Activated CD4-positive, alpha-beta T cell treated with anti-CD3 and anti-CD28 coated beads for 1 hour (primary cell): ENCODE measurements around the gene RBM18.

Experiments
- DNase-seq: peaks from one replicate; pipeline ENCODE4 v3.0.0-alpha.2; 2020

Gene RBM18

DNA sequence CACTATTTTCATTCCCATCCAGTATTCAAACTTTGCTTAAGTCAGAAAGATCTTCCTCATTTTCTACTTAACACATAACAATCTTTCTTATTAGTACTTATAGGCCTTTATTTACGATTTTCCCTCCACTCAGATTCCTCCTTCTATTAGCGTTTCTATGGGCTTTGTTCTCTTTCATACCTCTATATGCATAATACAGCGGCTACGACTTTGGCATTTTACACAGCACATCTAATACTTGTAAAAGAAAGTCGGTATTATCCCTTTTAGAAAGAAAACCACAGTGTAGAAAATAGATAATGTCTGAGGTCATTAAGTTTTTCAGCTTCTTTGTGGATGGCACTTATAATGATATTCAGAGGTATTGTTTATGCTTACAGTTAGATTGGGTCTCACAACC lies 8.4 kb downstream of the RBM18 start:
- no peak for DNase-seq

DNA sequence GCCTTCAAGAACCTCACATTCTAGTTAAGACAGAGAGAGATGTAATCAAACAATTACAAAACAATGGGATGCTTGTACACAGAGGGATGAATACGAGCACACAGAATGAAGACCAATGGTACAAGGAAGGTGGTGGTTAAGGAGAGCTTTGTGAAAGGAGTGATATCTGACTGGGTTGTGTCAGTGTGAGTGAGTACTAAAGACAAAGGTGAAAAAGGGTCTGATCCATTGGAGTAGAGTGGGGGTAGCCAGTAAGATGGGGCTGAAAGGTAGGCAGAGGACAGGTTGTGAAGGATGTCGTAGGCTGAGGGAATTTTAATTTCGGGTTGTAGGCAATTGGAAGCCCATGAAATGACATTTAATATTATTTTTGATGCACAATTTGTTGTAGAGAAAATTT lies 9.9 kb downstream of the RBM18 start:
- no peak for DNase-seq

DNA sequence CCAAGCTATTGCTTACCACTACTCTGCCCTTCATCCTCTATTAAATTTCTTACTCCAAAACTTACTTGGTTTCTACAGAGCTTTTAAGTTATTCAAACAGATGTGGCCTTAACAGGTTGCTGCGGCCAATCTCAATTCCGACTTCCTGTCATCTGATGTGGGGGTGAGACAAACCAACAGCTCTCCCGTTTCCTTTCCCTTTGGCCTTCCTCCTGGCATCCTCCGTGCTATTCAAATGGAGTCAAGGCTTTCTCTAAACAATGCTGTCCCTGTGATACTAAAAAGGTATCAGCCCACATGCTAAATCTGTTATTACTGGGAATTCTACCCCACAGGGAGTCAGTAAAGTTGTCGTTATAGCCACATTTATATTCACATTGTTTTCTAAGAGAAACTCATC lies 11.8 kb downstream of the RBM18 start:
- no peak for DNase-seq

DNA sequence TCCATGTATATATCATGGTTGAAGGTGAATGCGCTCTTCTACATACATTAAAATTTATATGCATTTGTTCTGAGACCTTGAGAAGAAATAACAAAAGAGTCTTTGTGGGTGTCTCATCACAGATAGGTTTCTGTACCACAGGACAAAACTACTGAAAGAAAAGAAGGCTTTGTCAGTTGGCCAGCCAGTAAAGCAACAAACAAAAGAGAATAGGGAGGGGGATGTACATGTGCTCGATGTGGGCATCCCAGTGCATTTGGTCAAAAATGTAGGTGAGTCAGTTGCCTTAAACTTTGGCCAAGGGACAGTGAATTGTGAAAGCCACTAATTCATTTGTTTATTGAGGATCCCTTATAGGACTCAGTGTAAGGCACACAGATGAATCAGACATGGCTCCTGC lies 13.3 kb downstream of the RBM18 start:
- no peak for DNase-seq

DNA sequence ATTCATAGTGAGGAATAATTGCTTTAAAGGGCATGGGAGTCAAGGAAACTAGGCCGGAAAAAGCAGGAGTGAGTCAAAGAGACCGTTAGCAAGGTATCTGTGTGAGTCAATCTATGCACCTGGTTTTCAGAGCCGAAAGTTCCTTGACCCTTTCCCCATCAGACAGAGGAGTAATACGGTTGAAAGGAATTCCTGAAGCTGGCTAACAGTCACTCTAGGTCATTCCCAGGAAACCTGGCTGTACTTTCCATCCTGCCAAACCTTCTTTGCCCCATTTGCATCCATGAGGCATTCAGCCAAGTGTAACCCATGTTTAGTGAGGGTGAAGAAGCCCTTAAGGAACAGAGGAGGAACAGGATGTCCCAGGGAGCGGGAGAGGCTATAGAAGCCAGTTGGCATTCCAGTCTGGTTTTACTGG lies 16.2 kb downstream of the RBM18 start:
- no peak for DNase-seq

DNA sequence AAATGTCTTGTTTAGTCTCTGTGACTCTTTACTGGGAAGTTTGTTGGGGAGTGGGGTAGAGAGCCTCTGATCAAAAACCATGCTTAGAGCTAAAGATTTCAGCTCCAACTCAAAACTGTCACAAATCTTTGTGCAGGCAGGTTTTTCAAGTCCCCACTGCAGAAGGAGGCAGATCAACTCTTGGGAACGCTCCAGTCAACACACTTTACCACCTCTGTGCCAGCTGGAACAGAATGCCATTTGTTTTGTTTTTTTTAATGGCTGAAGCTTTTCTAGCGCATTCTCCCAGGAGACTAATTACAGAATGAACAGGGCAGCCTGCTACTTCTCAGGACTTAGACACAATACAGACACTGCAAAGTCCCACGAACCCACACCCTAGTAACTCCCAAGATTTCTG lies 18.0 kb downstream of the RBM18 start:
- no peak for DNase-seq

DNA sequence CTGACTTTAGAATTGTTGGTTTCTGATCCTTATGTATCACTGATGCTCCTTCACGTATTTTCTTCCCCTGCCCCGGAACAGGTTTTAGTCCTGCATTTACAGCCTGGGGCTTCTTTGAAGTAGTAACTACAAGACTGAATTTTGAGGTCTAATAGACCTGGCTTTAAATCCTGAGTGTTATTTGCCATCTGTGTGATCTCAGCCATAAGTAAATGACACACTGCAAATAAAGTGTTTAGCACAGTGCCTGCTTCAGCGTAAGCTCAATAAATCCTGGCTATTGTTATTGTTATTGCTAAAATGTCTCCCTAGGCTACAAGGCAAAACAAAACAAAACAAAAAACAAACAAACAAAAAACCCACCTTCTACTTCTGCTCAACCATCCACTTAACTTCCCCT lies 20.3 kb downstream of the RBM18 start:
- DNase-seq = no peak

DNA sequence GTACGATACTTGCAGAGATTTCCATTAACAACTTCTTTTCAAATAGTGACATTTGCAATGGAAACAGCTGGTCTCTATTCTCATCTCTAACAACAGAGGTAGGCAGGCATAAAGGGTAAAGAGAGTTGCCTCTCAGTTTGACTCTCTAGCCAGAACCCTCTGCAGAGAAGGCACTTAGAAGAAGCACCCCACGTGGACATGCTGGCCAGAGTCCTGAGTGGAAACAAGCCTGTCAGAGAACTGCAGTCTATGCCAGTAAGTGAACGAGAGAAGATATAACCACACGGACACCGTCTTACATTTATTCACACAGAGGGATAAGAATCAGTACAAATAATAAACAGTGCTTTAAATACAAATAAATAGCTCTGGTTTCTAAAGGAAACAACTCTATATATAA lies 24.9 kb downstream of the RBM18 start:
- no peak for DNase-seq

DNA sequence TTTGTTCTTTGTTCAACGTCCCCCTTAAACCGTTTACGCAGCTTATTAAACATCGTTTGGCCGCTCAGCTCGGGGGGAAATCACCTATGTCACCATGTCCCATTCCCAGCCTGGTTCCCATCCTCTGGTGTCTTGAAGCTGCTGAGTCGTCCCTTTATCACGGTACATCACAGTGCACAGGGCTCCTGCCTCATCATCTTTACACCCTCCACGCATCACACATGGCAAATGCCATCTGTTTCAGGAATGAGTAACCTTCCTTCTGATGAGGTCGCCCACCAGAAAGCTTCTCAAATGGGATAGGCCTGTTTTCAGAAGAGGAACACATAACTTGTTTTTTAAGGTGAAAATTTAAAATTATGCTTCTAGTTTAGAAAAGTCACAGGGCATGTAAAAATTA lies 28.0 kb downstream of the RBM18 start:
- no peak for DNase-seq

DNA sequence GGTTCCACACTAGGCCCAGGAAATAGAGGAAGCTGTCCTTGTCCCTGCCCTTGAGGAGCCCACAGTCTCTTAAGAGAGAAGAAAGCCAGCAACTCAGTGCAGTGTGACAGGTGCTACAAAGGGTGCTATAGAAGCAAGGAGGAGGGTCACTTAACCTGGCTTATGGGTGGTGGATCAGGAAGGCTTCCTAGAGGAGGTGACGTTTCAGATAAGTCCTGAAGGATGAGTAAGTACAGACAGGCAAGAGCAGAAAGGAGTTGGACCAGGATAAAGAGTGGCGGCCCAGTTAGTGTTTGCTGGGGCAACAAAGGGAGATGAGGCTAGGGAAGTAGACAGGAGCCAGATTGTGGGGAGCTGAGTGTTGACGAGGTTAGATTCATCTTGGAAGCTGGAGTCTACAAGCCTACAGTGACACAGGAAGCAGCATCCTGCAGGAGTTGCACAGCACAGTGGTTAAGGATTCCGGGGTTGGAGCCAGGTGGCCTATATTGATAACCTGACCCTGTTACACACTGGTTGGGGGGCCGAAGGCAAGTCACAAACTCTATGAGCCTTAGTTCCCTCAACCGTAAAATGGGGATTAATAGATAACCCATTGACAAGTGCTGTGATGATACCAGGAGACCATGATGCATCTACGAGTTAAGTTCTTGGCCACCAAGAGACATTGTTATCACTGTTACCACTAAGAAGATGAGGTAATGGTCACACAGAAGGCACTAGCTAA lies 30.5 kb downstream of the RBM18 start:
- DNase-seq = no peak

DNA sequence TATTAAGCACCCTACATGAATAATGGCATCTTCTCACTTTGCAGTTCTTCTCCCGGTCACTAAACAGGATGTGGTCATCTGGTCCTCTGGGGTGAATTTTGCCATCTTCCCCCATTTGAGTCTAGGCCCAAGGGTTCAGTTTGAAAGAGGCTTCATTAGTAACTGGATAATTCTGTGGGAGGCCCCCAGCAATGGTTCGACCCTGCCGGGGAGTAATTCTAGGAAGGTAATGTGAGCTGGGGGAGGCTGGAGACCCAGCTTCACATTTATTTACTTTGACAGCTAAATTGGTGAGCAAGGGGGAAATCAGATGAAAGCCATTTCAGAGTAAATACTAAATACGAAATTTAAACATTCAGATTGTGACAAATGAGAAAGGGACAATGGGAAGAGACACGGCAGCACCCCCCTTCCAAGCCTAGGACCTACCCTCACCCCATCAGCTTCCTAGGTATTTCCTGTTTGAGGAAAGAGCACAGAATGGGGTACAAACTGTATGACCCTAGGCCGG lies 31.8 kb downstream of the RBM18 start:
- no peak for DNase-seq

DNA sequence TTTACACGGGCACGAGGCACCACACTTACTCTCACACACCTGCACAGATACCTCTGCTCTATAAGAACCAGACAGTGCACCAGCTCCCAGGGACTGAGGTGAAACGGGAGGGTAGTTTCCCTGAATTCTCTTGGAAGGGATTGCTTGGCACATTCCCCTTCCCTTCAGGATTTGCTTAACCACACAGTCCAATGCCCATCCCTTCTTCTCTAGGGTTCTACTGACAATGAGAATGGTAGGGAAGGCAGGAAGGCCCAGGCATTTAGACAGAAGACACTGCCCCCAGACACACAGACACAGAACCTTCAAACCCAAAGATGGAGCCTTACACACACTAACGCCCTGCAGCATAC lies 35.2 kb downstream of the RBM18 start:
- no peak for DNase-seq

DNA sequence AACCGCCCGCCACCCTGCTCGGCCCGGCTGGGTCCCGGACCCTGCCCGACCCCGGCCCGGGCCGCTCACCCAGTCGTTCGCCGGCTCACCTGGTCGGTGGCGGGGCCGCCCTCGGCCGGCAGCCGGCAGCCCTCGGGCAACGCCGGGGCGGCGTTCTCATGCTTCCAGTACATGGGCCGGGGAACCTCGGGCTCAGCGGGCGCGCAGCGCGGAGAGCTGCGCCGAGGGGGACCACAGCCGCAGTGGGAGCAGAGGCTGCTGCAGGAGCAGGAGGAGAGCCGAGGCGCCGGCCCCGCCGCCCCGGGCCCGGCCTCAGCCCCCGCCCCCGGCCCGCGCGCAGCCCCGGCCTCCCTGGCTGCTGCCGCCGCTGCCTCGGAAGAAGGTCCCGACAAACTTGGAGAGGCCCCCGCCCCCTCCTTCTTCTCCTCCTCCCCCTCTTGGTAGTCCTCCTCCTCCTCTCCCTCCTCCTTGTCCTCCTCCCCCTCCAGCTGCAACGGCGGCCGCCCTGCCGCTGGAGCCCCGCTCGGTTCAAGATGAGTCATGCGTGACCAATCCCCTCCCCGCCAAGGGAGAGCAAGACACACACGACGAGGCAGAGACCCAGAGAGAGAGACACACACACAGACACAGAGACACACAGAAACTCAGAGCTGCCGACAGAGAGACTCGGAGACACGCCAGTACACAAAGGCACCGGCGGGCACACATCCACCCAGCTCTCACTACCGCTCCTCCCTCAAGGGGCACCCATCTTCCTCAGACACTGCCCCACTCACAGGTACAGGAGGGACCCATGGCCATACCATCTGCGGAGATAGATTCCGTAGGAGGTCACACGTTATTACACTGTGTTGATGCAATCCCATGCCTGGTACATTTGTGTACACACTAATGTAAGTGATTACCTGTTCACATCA lies 35.8 kb downstream of the RBM18 start, which contains the start of gene LHX6:
Gene LHX6, minus strand, starts transcription at position 390 of the 917 bp plus-strand sequence. Its CDS starts 217 bp downstream, at position 173.
- DNase-seq = no peak

DNA sequence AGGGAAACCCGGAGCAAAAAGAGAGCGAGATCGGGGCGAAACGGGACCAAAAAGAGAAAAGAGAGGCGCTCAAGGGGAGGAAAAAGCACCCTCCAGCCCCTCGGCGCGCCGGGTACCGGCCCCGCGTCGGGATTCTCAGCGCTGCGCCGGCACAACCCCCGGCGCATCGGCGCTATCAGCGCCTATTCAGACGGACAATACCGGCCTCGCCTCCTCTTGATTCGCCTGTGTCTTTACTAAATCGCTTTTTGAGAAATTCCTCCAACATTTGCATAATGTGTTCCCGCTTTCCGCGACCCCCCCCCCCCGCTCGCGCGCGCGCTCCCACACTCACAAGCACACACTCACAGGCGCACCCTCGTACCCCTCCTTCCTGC lies 36.5 kb downstream of the RBM18 start:
- DNase-seq = no peak

DNA sequence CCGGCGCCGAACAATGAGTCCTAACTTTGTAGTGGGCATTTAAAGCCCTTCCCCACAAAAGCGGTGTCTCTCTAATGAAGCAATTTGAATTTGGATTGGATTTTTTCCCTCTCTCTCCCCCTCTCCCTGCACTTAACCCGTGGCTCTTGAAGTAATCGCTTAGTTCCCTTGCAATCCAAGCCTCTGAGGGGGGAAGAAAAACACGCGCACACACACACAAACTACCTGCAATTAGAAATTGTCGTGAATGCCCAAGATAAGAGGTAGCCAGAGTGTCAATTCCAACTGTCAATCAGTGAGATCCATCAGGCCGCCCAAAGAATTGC lies 37.1 kb downstream of the RBM18 start:
- DNase-seq = no peak

DNA sequence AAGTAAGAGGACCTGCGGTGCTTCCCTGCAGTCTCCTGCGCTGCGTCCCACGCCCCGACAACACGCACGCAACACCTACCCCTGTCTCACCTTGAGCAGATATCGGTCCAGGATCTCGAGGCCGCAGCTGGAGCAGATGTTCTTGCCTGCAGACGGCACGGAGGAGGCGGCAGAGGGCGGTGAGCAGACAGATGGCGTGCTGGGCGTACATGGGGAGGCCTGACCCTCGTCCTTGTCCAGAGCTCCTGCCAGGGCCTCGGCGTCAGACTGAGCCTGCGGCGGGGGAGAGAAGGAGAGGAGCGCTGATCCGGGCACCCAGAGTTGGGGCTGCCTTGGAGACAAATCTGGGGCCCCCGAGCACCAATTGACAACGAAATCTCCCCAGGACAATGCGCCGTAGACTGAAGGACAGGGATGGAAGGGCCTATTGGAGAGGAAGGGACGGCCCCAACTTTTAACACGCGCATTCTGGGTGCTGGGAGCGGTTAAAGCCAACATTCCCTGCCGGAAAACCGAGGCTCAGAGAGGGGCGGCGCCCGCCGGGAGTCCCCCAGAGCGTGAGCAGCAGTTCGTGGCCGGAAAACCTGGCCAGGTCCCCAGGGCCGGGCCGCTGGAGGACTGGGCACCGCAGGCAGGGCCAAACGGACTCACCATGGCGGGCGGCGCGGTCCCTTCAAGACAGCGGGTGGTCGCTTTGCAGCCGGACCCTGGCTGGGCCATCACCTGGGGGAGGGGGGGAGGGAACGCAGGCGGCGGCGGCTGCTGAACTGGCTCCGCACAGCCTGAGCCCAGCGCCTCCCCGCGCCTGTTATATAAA lies 37.7 kb downstream of the RBM18 start:
- no peak for DNase-seq

DNA sequence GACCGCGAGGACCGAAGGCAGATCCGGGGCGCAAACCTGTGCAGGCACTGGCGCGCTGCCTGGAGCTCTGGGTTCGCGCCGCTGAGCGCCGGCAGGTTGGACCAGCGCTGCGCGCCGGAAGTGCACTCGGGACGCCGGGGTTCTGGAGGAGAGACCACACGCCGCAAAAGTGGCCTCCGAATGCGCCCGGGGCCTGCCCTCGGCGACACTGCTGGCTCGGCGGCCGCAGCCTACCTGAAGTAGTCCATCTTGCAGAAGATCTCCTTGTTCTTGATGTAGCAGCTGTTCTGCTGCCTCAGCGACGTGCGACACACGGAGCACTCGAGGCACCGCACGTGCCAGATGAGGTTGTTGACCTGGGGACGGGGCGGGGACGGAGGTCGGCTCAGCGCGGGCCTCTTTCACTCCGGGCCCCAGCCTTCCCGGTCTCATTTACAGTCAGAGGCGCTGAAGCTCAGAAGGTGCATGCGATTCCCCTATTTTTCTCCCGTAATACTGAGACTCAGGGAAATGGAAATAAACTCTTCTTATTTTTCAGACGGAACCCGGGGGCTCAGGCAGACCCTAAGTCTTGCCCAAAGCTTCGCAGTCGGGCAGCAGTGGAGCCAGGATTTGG lies 38.4 kb downstream of the RBM18 start:
- no peak for DNase-seq

DNA sequence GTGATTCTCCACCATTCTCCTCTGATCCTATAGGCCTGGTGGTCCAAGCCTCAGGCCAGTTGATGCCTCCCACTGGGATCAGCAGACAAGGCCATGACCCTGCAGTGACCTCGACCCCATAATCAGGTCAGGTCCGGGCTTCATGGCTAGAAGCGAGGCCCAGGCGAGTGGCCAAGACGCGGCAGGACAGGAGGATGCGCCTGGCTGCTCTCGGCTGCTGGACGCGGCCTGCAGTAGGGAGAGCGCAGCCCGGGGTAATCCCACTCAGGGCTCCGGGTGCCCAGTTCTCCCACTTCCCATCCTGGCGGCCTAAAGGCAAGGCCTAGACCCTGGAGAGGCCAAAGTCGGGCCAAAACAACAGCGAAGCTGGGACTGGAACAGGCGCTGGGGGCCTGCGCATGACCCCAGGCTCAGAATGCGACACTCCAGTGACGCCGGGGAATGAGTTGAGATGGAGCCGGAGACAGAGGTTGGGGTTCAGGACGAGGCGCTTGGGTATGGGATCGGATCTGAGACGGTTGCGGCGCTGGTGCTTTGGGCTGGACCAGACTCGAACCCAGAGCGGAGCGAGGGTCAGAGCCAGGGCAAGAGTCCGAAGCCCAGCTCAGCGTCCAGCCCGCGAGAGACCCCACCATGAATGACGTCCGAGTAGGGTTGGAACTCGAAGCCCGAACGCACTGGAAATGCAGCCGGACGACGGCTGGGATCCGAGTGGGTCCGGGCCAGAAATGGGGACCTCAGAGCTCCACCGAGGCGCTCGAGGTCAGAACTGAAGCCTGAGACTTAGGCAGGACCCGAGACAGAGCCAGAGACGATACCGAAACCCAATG lies 39.1 kb downstream of the RBM18 start:
- DNase-seq = no peak

DNA sequence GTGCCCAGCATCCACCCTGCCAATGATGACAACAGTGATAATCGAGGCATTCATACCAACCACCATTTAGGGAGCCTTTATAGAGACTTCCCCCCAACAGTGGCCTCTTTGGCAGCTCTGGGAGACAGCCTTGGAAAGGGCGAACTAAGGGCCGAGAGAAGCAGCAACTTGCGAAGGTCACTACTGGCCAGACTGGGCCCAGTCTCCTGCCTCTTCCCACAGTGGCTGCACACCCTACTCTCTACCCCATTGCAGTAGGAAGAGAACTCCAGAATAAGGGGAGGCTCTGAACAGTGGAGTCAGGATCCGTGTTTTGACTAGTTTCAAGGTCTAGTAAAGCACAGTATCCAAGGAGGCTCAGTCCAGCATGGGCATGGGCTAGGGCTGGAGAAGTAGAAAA lies 41.2 kb downstream of the RBM18 start:
- DNase-seq = no peak

DNA sequence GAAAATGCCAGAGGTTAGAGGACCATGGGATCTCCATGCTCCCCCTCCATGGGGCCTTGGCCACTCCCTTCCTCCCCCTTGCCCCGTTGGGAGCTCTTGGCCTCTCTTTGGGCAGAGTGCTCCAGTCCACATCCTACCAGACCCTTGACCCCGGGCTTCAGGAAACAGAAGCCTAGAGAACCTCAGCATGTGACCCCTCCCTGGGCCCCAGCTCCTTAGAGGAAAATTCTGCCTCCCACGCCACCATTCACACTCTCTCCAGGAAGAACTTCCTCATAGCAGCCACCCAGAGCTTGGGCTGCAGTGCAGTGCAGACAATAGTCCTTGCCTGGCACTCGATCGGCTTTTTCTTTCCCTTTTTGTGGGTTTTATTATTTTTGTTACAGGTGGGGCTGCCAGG lies 41.8 kb downstream of the RBM18 start:
- no peak for DNase-seq

DNA sequence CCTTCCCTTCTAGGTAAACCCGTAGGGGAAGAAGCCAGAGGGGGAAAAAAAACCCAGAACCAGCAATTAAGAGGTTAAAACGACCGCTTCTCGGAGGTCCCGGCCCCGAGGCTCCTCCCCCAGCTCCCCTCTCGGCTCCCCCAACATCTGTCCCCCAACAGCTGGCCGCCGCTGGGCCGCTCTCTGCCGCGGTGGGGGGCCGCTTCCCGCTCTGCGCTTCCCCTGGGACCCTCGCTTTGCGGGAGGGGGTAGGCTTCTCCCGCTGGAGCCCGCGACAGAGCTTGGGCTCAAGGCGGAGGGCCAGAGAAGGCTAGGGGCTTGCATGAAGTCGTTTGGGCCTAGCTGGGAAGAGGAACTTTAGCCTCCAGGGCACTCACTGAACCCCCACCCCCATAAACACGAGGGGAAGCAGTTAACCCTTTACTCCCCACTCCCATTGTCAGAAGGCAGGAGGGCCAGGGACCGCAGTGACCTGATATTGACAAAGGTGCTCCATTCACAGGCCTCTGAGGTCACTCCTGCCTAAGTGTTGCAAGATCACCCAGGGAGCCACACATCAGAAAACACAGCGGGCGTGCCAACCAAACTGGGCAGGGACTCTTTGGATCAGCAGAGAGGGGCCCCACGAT lies 43.3 kb downstream of the RBM18 start:
- DNase-seq = no peak
